Kidney (tissue), 14 donors: ENCODE measurements around the gene PCK2. TPM values are rescaled to one million over a fixed set of nuclear protein-coding genes. Genes with fewer than 3 reads are reported as not detected.

ENCODE experiments used
- DNase-seq, 5 donors: peaks; one replicate each; pipeline ENCODE4 v3.0.0-alpha.2; 2013 to 2020
- FAIRE-seq: peaks from 2 replicates; lab custom pipeline; 2012; peaks lifted over from hg19 to GRCh38; lab: Jason Lieb, UNC
- H3K27ac ChIP-seq, 2 donors: one replicate each; pipeline ENCODE4 v1.7.0; 2013; ENCODE audit warnings: low read depth in 2 of 2, low read length in 2 of 2, inconsistent platforms in 1 of 2
- H3K27me3 ChIP-seq: one replicate; pipeline ENCODE4 v1.7.1; 2013; ENCODE audit warnings: low read length, inconsistent platforms; ENCODE audit not compliant: control insufficient read depth, insufficient read depth
- H3K36me3 ChIP-seq, 3 donors: one replicate each; pipeline versions ENCODE4 v1.7.0 to v1.7.1; 2013; ENCODE audit warnings: low read length in 3 of 3, control low read depth in 1 of 3, inconsistent platforms in 1 of 3; ENCODE audit not compliant: insufficient read depth in 3 of 3, control insufficient read depth in 2 of 3
- H3K4me1 ChIP-seq, 3 donors: one replicate each; pipeline versions ENCODE4 v1.7.0 to v1.7.1; 2013; ENCODE audit warnings: low read length in 3 of 3, inconsistent platforms in 1 of 3, low read depth in 1 of 3; ENCODE audit not compliant: control insufficient read depth in 2 of 3, insufficient read depth in 2 of 3
- H3K4me3 ChIP-seq, 3 donors: one replicate each; pipeline versions ENCODE4 v1.7.0 to v1.8.1; 2013; ENCODE audit warnings: low read length in 3 of 3, control low read depth in 1 of 3, inconsistent platforms in 1 of 3
- H3K9ac ChIP-seq, 3 donors: one replicate each; pipeline versions ENCODE4 v1.7.0 to v1.7.1; 2013; ENCODE audit warnings: low read length in 3 of 3, control low read depth in 1 of 3, inconsistent platforms in 1 of 3
- H3K9me3 ChIP-seq, 3 donors: one replicate each; pipeline versions ENCODE4 v1.7.0 to v1.7.1; 2013; ENCODE audit warnings: low read length in 3 of 3, control low read depth in 1 of 3, inconsistent platforms in 1 of 3; ENCODE audit not compliant: control insufficient read depth in 2 of 3, insufficient read depth in 1 of 3
- CTCF ChIP-seq: IDR thresholded peaks from 3 replicates; pipeline ENCODE4 v1.5.1; 2012; ENCODE audit warnings: mild to moderate bottlenecking, moderate library complexity, borderline replicate concordance; ENCODE audit not compliant: insufficient read depth; ENCODE audit errors: extremely low read depth
- intact Hi-C: fragments of 100-400 bp; cut with DNase I; formaldehyde crosslinking; loops from one replicate; pipeline ENCODE4 v1.11.1; 2022
- polyA plus RNA-seq: library from polyadenylated mRNA; stranded (reverse); fragments of 350-450 nt; fragmentation: Illumina TruSeq; extraction: RNeasy Lipid Tissue Mini Kit (QIAGEN cat#74804); gene quantifications from one replicate; pipeline ENCODE4 v1.2.3, GENCODE V29; 2014; ENCODE audit warnings: low read depth, low replicate concordance; ENCODE audit not compliant: insufficient read depth
- total RNA-seq: library from RNA; stranded (reverse); fragmentation: NEBNext Ultra II Directional; extraction: Animal tissue kit (Norgen Biotek cat#: 25700); gene quantifications from one replicate; pipeline ENCODE4 v1.2.1, GENCODE V29; 2021
- donor health status: control.
- donor health status: control.
- donor health status: control.
- donor health status: control.
- donor health status: control.
- donor health status: DM: yes; HTN: yes; CAD: no.
- donor health status: Normal renal cell carcinoma (clear cell type).

PCK2 gene
- total and polyA plus RNA-seq, 2 donors from 2014 or later: 36.1 to 140 TPM

GRCh38 chr14:24149302-24149969 is 55.3 kb downstream of the PCK2 start:
- no peaks in the 10 kb centered on the region for H3K27me3 ChIP-seq
- TF ChIP-seq CTCF: no peak
- intact Hi-C loops: no loop called here
- no peak overlapping the region for H3K9ac ChIP-seq
- no peak for FAIRE-seq
- H3K4me1 ChIP-seq: peaks cover 2 to 20% (median 11%) of the 10 kb centered on the region in 3 donors
- no peaks in the 10 kb centered on the region for H3K9me3 ChIP-seq
- no peak overlapping the region for H3K27ac ChIP-seq
- H3K36me3 ChIP-seq: peaks cover 4 to 35% (median 28%) of the 10 kb centered on the region in 3 donors
- H3K4me3 ChIP-seq: no peak overlapping the region
- DNase-seq: peak in 1 of 5 donors; percentile 51

DNA sequence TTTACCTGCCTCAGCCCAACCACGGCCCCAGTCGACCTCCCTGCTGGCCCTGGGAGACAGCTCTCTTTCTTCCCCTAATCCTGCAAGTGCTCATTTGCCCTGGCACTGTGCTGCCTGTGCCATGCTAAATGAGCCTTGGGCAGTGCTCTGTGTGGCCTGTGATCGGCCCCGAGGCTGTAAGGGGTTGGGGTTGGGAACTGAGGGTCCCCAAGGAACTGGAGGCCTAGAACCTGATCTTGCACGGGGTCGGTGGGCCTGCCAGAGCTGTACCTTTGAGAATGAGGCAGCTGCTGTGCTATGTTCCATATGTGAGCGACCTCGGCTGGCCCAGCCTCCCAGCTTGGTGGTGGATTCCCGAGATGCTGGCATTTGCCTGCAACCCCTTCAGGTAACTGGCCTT is 56.0 kb downstream of the PCK2 start:
- no peaks in the 10 kb centered on the region for H3K9me3 ChIP-seq
- no peak overlapping the region for H3K9ac ChIP-seq
- H3K27ac ChIP-seq: no peak overlapping the region
- peaks cover 4 to 41% (median 34%) of the 10 kb centered on the region in 3 donors for H3K36me3 ChIP-seq
- TF ChIP-seq CTCF: no peak
- peaks cover 2 to 19% (median 6%) of the 10 kb centered on the region in 3 donors for H3K4me1 ChIP-seq
- intact Hi-C loops: no loop called here
- no peaks in the 10 kb centered on the region for H3K27me3 ChIP-seq
- H3K4me3 ChIP-seq: no peak overlapping the region
- FAIRE-seq (no peak), DNase-seq (peak in 1 of 5 donors; percentile 57)

DNA sequence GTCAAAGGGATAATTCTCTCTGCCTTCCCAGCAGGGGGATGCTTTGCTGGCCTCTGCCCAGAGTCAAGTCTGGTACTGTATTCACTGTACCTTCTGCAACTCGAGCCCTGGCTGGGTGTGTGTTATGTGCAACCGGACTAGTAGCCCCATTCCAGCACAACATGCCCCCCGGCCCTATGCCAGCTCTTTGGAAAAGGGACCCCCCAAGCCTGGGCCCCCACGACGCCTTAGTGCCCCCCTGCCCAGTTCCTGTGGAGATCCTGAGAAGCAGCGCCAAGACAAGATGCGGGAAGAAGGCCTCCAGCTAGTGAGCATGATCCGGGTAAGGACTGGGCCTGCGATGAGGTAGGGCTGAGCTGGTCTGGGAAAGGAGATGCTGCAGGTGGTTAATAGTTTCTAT is 56.5 kb downstream of the PCK2 start:
- Histone ChIP-seq H3K27me3 (no peaks in the 10 kb centered on the region), H3K27ac (no peak overlapping the region), H3K4me1 (peaks cover 2 to 14% (median 3%) of the 10 kb centered on the region in 3 donors), H3K4me3 (no peak overlapping the region), H3K36me3 (peaks cover 4 to 46% (median 40%) of the 10 kb centered on the region in 3 donors), H3K9ac (no peak overlapping the region), H3K9me3 (no peaks in the 10 kb centered on the region)
- DNase-seq: no peak
- no peak for FAIRE-seq
- intact Hi-C loops: no loop called here
- no peak for TF ChIP-seq CTCF

DNA sequence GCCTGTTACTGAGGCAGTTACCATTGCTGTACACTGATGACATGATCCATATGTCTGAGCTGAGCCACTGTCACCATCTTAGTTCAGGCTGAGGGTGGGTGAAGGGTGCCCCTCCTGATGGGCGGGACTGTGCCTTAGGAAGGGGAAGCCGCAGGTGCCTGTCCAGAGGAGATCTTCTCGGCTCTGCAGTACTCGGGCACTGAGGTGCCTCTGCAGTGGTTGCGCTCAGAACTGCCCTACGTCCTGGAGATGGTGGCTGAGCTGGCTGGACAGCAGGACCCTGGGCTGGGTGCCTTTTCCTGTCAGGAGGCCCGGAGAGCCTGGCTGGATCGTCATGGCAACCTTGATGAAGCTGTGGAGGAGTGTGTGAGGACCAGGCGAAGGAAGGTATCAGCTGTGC is 56.9 kb downstream of the PCK2 start:
- intact Hi-C loops: no loop called here
- H3K9ac ChIP-seq: no peak overlapping the region
- H3K27ac ChIP-seq: no peak overlapping the region
- no peaks in the 10 kb centered on the region for H3K9me3 ChIP-seq
- peak in 1 of 5 donors; percentile 41 for DNase-seq
- H3K36me3 ChIP-seq: peaks cover 7 to 50% (median 44%) of the 10 kb centered on the region in 3 donors
- FAIRE-seq: no peak
- H3K4me1 ChIP-seq: peaks cover 0 to 9% (median under 1%) of the 10 kb centered on the region in 3 donors
- H3K27me3 ChIP-seq: no peaks in the 10 kb centered on the region
- H3K4me3 ChIP-seq: no peak overlapping the region
- TF ChIP-seq CTCF: no peak
